Measurements from ENCODE around the gene NUP210L.

GRCh38 chr1:153958111-153958960 is 196.5 kb downstream of the NUP210L start, which contains the start of gene CRTC2:
- TF ChIP-seq CTCF (IDR thresholded peaks at IDR 0.05) (no peak), POLR2A (IDR thresholded peaks at IDR 0.05) (peak in 1 of 2 donors; percentile 66)

Measured in lower leg skin (tissue), 3 donors.